ENCODE data around the gene RIMKLA. TPM values are rescaled to one million over a fixed set of nuclear protein-coding genes. Genes with fewer than 3 reads are reported as not detected.

RIMKLA gene
- total and polyA plus RNA-seq, 2 experiments from 2014 or later: 4.1 to 6.6 TPM

DNA sequence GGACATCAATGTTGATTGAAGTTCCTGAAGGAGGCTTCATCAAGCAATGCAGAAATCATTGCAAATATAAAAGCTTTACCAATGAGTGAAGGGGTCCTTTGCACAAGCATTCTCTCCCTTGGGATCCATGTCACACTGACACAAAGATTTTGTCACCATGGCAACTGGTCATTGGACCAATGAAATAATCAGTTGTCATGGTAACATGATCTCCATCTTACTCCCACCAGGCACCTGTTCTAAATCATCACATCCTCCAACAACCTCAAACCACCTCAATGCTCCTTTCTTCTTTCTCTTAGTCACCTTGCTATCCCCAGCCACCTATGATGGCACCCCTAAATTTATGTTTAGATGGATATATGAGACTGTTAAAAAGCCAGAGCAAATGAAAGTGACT is 32.1 kb upstream of the RIMKLA start (continued):
- TF ChIP-seq, protein P1, sequence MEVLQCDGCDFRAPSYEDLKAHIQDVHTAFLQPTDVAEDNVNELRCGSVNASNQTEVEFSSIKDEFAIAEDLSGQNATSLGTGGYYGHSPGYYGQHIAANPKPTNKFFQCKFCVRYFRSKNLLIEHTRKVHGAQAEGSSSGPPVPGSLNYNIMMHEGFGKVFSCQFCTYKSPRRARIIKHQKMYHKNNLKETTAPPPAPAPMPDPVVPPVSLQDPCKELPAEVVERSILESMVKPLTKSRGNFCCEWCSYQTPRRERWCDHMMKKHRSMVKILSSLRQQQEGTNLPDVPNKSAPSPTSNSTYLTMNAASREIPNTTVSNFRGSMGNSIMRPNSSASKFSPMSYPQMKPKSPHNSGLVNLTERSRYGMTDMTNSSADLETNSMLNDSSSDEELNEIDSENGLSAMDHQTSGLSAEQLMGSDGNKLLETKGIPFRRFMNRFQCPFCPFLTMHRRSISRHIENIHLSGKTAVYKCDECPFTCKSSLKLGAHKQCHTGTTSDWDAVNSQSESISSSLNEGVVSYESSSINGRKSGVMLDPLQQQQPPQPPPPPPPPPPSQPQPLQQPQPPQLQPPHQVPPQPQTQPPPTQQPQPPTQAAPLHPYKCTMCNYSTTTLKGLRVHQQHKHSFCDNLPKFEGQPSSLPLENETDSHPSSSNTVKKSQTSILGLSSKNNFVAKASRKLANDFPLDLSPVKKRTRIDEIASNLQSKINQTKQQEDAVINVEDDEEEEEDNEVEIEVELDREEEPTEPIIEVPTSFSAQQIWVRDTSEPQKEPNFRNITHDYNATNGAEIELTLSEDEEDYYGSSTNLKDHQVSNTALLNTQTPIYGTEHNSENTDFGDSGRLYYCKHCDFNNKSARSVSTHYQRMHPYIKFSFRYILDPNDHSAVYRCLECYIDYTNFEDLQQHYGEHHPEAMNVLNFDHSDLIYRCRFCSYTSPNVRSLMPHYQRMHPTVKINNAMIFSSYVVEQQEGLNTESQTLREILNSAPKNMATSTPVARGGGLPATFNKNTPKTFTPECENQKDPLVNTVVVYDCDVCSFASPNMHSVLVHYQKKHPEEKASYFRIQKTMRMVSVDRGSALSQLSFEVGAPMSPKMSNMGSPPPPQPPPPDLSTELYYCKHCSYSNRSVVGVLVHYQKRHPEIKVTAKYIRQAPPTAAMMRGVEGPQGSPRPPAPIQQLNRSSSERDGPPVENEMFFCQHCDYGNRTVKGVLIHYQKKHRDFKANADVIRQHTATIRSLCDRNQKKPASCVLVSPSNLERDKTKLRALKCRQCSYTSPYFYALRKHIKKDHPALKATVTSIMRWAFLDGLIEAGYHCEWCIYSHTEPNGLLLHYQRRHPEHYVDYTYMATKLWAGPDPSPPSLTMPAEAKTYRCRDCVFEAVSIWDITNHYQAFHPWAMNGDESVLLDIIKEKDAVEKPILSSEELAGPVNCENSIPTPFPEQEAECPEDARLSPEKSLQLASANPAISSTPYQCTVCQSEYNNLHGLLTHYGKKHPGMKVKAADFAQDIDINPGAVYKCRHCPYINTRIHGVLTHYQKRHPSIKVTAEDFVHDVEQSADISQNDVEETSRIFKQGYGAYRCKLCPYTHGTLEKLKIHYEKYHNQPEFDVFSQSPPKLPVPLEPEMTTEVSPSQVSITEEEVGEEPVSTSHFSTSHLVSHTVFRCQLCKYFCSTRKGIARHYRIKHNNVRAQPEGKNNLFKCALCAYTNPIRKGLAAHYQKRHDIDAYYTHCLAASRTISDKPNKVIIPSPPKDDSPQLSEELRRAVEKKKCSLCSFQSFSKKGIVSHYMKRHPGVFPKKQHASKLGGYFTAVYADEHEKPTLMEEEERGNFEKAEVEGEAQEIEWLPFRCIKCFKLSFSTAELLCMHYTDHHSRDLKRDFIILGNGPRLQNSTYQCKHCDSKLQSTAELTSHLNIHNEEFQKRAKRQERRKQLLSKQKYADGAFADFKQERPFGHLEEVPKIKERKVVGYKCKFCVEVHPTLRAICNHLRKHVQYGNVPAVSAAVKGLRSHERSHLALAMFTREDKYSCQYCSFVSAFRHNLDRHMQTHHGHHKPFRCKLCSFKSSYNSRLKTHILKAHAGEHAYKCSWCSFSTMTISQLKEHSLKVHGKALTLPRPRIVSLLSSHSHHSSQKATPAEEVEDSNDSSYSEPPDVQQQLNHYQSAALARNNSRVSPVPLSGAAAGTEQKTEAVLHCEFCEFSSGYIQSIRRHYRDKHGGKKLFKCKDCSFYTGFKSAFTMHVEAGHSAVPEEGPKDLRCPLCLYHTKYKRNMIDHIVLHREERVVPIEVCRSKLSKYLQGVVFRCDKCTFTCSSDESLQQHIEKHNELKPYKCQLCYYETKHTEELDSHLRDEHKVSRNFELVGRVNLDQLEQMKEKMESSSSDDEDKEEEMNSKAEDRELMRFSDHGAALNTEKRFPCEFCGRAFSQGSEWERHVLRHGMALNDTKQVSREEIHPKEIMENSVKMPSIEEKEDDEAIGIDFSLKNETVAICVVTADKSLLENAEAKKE (CRISPR knock-in tag; IDR thresholded peaks at IDR 0.05): no peak
- TF ChIP-seq, protein P2, sequence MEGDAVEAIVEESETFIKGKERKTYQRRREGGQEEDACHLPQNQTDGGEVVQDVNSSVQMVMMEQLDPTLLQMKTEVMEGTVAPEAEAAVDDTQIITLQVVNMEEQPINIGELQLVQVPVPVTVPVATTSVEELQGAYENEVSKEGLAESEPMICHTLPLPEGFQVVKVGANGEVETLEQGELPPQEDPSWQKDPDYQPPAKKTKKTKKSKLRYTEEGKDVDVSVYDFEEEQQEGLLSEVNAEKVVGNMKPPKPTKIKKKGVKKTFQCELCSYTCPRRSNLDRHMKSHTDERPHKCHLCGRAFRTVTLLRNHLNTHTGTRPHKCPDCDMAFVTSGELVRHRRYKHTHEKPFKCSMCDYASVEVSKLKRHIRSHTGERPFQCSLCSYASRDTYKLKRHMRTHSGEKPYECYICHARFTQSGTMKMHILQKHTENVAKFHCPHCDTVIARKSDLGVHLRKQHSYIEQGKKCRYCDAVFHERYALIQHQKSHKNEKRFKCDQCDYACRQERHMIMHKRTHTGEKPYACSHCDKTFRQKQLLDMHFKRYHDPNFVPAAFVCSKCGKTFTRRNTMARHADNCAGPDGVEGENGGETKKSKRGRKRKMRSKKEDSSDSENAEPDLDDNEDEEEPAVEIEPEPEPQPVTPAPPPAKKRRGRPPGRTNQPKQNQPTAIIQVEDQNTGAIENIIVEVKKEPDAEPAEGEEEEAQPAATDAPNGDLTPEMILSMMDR (conservative IDR thresholded peaks at IDR 0.05; ENCODE audit: low read depth in 2 of 2): no peak
- no peak for TF ChIP-seq EZH2phosphoT487 (IDR thresholded peaks at IDR 0.05; ENCODE audit: unreplicated experiment)

GRCh38 chr1:42350086-42350485 is 30.5 kb upstream of the RIMKLA start:
- Histone ChIP-seq H3K27ac (ENCODE audit: low read depth) (no peak overlapping the region), H3K36me3 (ENCODE audit: insufficient read depth) (no peaks in the 10 kb centered on the region), H3K4me1 (ENCODE audit: insufficient read depth) (no peaks in the 10 kb centered on the region), H3F3A (replicated peaks; ENCODE audit: low read depth) (no peaks in the 10 kb centered on the region), H4K20me1 (replicated peaks; ENCODE audit: insufficient read depth) (no peaks in the 10 kb centered on the region), H3K9me2 (ENCODE audit: insufficient read depth) (no peaks in the 10 kb centered on the region), H3K79me2 (replicated peaks; ENCODE audit: insufficient read depth) (no peaks in the 10 kb centered on the region), H3K4me2 (no peak overlapping the region), H3K27me3 (ENCODE audit: insufficient read depth) (no peaks in the 10 kb centered on the region), H3K4me3 (no peak overlapping the region), H2AFZ (no peak overlapping the region)
- H3K9me3 Mint-ChIP-seq: no peaks in the 10 kb centered on the region
- no peak overlapping the region for H3K4me3 Mint-ChIP-seq
- TF ChIP-seq, protein P1 (CRISPR knock-in tag; IDR thresholded peaks at IDR 0.05): no peak
- TF ChIP-seq POLR2AphosphoS5 (IDR thresholded peaks at IDR 0.05; ENCODE audit: low read depth): no peak
- no peak for TF ChIP-seq EZH2 (IDR thresholded peaks at IDR 0.05; ENCODE audit: low read depth, unreplicated experiment)
- TF ChIP-seq NANOG (IDR thresholded peaks at IDR 0.05; ENCODE audit: borderline replicate concordance): no peak
- ATAC-seq: no peak
- DNase-seq (ENCODE audit: low spot score): no peak
- no peaks in the 10 kb centered on the region for H3K36me3 Mint-ChIP-seq (ENCODE audit: low read depth)
- no peaks in the 10 kb centered on the region for H3K4me1 Mint-ChIP-seq
- H3K27me3 Mint-ChIP-seq (ENCODE audit: insufficient read depth, low read depth, poor library complexity): no peaks in the 10 kb centered on the region
- H3K27ac Mint-ChIP-seq: no peak overlapping the region

Measured in GM23338 (cell line).